LNCAP (cell line): ENCODE data around the gene TM4SF18.

ENCODE experiments used
- CTCF ChIP-seq: fragments of 450-650 bp; IDR thresholded peaks from 2 replicates; pipeline ENCODE4 v1.5.1; 2017; ENCODE audit warnings: mild to moderate bottlenecking

TM4SF18 gene

GRCh38 chr3:149342413-149343380 lies 9.3 kb upstream of the TM4SF18 start:
- no peak for TF ChIP-seq CTCF

GRCh38 chr3:149340310-149340933 lies 7.0 kb upstream of the TM4SF18 start:
- TF ChIP-seq CTCF, result no peak

GRCh38 chr3:149339931-149340309 lies 6.5 kb upstream of the TM4SF18 start:
- TF ChIP-seq CTCF, result no peak

GRCh38 chr3:149336925-149337324 lies 3.5 kb upstream of the TM4SF18 start:
- no peak for TF ChIP-seq CTCF

GRCh38 chr3:149332771-149333170 lies 665 bp downstream of the TM4SF18 start:
- no peak for TF ChIP-seq CTCF

- TF ChIP-seq CTCF, result no peak
These were observed 1.1 kb downstream of the TM4SF18 start for GRCh38 chr3:149332227-149332765.

GRCh38 chr3:149331396-149331795 lies 2.0 kb downstream of the TM4SF18 start:
- no peak for TF ChIP-seq CTCF
